Kidney epithelial cell (primary cell): ENCODE results near the gene CHST9. TPM values are rescaled to one million over a fixed set of nuclear protein-coding genes. Genes with fewer than 3 reads are reported as not detected.

Experiments used
- DNase-seq: peaks from one replicate; pipeline ENCODE4 v3.0.0-alpha.2; 2010; ENCODE audit warnings: low read depth
- H3K27me3 ChIP-seq: 2 replicates; pipeline ENCODE4 v1.6.0; 2011; ENCODE audit warnings: low read length; ENCODE audit not compliant: control insufficient read depth, insufficient read depth
- H3K36me3 ChIP-seq: 2 replicates; pipeline ENCODE4 v1.5.1; 2011; ENCODE audit warnings: low read length; ENCODE audit not compliant: control insufficient read depth, insufficient read depth
- H3K4me3 ChIP-seq: 2 replicates; pipeline ENCODE4 v1.5.1; 2011; ENCODE audit warnings: low read depth, mild to moderate bottlenecking, control low read depth, low read length
- CTCF ChIP-seq: IDR thresholded peaks from 2 replicates; pipeline ENCODE4 v1.5.1; 2011; ENCODE audit warnings: mild to moderate bottlenecking, moderate library complexity, low read length, control low read depth, inconsistent platforms; ENCODE audit not compliant: insufficient read depth, poor library complexity, severe bottlenecking
- total RNA-seq: library from RNA; depleted of rRNA; stranded (reverse); fragments of >200 nt; gene quantifications from 2 replicates; pipeline ENCODE4 v1.2.3, GENCODE V29; 2015

CHST9 gene
- total RNA-seq, 1 donor from 2014 or later, result 0.08 TPM

DNA sequence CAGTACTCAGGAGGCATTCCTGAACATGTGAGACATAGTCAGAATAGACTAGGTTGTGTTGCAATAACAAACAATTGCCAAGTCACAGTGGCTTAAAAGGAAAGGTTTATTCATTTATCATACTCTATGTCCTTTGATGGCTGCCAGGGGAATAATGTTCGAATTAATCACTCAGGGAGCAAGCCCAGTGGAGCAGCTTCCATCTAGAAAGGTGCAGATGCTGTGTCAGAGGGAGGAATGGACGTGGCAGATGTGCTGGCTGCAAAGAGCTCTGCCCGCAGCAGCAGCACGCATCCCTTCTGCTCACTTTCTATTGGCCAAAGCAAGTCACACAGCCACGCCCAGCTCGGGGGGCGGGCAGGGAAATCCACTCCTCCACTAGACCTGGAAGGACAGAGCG lies 213.7 kb downstream of the CHST9 start:
- DNase-seq, result no peak
- H3K27me3 ChIP-seq, result no peaks in the 10 kb centered on the region
- no peaks in the 10 kb centered on the region for H3K36me3 ChIP-seq
- H3K4me3 ChIP-seq, result no peak overlapping the region
- TF ChIP-seq CTCF, result no peak

DNA sequence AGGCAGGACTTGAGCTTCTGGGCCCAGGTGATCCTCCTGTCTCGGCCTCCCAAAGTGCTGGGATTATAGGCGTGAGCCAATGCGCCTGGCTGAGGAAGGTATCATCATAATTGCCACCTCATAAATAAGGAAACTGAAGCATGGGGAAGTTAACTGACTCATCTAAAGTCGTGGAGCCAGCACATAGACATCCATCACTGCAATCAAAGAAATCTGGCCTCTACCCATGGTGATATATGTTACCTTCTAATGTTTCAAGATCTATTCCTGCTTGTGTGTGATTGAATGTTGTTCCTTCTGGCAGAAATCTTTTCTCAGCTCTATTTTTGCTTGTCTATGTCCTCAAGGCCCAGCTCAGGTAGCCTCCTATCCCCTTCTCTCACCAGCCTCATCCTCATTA lies 214.5 kb downstream of the CHST9 start:
- no peak overlapping the region for H3K4me3 ChIP-seq
- no peak for TF ChIP-seq CTCF
- no peaks in the 10 kb centered on the region for H3K36me3 ChIP-seq
- no peak for DNase-seq
- H3K27me3 ChIP-seq, result no peaks in the 10 kb centered on the region

DNA sequence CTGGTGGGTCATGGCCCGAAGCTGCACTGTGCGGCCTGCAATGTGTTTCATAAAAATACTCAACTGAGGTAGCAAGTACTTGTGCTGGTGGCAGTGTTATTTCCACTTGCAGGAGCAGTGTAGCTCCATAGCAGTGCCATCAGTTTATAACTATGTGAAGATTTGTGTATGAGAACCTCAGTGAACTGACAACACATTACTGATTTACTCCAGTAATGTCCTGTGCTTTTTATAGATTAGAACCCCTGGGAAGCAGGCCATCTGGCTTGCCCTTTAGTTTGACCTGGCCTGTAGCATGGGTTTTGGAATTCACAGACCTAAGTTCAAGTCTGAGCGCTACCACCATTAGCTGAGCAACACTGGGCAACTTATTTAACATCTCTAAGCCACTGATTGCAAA lies 219.9 kb downstream of the CHST9 start:
- no peak for TF ChIP-seq CTCF
- no peak overlapping the region for H3K4me3 ChIP-seq

GRCh38 chr18:26963292-26963691 lies 221.8 kb downstream of the CHST9 start:
- Histone ChIP-seq H3K27me3 (no peaks in the 10 kb centered on the region), H3K4me3 (no peak overlapping the region), H3K36me3 (no peaks in the 10 kb centered on the region)
- DNase-seq, result no peak
- TF ChIP-seq CTCF, result peak; percentile 15

More for the DNA sequence above, 219.9 kb downstream of the CHST9 start:
- DNase-seq, result no peak
- Histone ChIP-seq H3K36me3 (no peaks in the 10 kb centered on the region), H3K27me3 (no peaks in the 10 kb centered on the region)

DNA sequence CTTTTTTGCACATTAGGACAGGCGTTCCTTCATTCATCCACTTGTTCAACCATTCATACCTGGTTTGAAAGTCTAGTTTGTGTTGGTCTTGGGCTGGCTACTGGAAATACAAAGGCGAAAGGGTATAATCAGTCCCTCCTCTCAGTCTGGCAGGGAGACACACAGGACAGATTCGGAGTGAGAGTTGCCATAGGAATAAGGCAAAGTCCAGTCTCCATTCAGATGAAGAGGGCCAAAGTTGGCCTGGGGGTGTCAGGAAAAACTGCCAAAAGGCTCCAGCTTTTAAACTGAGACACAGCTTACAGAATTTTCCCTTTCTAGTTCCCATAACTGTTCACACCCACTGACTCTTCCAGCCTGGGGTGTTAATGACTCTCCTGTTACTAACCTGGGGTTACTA lies 223.3 kb downstream of the CHST9 start:
- no peak overlapping the region for H3K4me3 ChIP-seq
- H3K27me3 ChIP-seq, result no peaks in the 10 kb centered on the region
- no peak for TF ChIP-seq CTCF
- no peaks in the 10 kb centered on the region for H3K36me3 ChIP-seq
- DNase-seq, result no peak

DNA sequence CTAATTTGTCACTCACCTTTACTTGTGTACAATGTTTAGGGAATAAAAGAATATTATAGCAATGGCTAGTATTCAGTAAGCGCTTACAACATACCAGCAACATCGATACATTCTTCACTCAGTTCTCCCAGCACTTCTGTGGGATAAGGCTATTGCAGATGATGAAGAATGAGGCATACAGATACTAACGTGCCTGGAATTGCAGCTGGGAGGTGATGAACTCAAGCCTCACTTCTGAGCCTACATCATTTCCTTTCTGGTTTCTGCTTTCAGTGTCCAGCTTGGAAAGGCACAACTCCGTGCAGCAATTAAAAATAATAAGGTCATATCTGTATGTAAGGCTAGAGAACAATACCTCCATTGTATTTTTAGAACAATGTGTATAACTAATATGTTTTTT lies 224.2 kb downstream of the CHST9 start:
- no peaks in the 10 kb centered on the region for H3K36me3 ChIP-seq
- no peak for DNase-seq
- TF ChIP-seq CTCF, result no peak
- H3K27me3 ChIP-seq, result no peaks in the 10 kb centered on the region
- no peak overlapping the region for H3K4me3 ChIP-seq
